GM18907 (cell line): ENCODE measurements around the gene USP11.

Experiments used
- ATAC-seq: cut with Tn5 transposase; IDR thresholded peaks from one replicate; pipeline ENCODE4 v1.9.1; 2021; ENCODE audit warnings: mild to moderate bottlenecking, moderate library complexity; ENCODE audit not compliant: unreplicated experiment

The USP11 gene

GRCh38 chrX:47202877-47203276 lies 29.9 kb upstream of the USP11 start:
- no peak for ATAC-seq

- no peak for ATAC-seq
Measured at GRCh38 chrX:47204970-47205369, 27.8 kb upstream of the USP11 start.

DNA sequence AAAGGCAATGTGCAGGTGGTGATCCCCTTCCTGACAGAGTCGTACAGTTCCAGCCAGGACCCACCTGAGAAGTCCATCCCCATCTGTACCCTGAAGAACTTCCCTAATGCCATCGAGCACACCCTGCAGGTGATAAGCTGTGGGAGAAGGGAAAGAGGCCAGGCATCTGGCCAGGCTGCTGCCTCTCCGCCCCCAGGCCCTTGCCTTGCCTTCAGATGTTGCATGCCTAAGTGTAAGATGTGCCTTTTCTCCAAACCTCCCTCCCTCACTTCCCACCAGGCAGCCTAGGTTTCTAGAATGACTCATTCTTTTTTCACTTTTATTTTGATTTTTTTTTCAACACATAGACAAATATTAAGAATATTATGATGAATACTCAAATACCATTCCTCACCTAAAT lies 26.5 kb upstream of the USP11 start:
- ATAC-seq = no peak

DNA sequence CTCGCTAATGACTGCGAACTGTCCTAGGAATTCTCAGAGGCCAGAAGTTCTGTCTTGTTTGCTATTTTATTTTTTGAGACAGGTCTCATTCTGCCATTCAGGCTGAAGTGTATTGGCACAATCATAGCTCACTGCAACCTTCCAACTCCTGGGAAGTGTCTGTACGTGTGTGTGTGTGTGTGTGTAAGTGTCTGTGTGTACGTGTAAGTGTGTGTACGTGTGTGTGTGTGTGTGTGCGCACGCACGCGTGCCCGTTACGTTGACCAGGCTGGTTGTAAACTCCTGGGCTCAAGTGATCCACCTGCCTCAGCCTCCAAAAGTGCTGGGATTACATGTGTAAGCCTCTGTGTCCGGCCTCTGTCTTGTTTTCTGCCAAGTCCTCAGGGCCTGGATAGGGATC lies 24.7 kb upstream of the USP11 start:
- no peak for ATAC-seq

DNA sequence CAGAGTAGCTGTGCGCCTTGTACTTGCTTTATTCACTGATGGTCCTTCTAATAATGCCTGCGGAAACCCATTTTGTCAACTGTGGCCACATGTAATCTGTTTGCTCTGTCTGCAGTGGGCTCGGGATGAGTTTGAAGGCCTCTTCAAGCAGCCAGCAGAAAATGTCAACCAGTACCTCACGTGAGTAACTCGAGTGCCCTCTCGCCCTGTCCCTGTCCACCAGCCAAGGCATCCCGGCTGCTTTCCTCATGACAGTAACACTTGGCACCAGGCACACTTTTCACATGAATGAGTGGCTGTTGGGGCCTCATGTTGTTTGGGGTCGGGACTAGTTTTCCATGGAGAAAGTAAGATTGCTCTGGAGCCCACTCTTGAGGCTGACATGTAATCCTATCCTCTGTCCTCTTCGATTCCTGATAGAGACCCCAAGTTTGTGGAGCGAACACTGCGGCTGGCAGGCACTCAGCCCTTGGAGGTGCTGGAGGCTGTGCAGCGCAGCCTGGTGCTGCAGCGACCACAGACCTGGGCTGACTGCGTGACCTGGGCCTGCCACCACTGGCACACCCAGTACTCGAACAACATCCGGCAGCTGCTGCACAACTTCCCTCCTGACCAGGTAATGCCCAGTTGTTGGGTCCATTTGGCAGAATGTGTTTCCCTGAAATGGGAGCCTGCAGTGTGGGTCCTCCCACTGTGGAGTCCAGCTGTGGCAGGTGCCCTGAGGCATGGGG lies 23.1 kb upstream of the USP11 start:
- no peak for ATAC-seq

DNA sequence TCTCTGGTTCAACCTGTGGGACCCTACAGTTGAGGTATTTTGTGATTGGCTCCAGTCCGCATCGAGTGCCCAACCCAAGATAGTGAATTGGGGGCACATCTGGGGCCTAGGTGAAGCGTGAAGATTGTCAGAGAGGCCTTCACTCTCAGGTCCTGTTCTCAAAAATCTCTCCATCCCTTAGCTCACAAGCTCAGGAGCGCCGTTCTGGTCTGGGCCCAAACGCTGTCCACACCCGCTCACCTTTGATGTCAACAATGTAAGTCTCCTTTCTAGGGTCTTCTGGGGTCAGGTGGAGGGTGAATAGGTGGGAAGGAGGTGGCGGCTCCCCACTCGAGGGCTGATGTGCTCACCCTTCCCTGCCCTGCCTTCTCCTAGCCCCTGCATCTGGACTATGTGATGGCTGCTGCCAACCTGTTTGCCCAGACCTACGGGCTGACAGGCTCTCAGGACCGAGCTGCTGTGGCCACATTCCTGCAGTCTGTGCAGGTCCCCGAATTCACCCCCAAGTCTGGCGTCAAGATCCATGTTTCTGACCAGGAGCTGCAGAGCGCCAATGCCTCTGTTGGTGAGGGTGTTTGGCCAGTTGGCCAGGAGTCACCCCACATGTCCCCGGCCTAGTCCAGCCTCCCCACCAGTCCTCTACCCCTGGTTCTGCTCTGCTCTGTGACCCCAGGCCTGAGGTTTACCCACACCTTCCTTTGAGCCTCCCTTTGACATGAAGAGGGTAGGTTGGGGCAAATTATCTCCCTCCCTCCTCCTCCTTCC lies 22.0 kb upstream of the USP11 start:
- no peak for ATAC-seq

GRCh38 chrX:47212381-47213293 lies 20.2 kb upstream of the USP11 start:
- ATAC-seq = no peak

DNA sequence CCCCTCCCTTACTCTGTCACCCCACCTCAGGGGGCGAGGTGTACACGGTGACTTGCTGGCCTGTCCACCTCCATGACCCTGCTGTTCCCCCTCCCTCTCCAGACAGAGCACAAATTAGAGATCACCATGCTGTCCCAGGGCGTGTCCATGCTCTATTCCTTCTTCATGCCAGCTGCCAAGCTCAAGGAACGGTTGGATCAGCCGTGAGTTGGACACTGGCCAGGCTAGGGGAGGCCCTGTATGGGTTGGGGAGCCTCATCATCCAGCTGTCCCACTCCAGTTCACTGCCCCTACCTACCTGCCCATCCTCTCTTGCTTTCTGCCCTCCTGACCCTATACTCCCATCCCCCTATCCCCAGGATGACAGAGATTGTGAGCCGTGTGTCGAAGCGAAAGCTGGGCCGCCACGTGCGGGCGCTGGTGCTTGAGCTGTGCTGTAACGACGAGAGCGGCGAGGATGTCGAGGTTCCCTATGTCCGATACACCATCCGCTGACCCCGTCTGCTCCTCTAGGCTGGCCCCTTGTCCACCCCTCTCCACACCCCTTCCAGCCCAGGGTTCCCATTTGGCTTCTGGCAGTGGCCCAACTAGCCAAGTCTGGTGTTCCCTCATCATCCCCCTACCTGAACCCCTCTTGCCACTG lies 18.3 kb upstream of the USP11 start:
- ATAC-seq = no peak

GRCh38 chrX:47215291-47215900 lies 17.4 kb upstream of the USP11 start:
- no peak for ATAC-seq

DNA sequence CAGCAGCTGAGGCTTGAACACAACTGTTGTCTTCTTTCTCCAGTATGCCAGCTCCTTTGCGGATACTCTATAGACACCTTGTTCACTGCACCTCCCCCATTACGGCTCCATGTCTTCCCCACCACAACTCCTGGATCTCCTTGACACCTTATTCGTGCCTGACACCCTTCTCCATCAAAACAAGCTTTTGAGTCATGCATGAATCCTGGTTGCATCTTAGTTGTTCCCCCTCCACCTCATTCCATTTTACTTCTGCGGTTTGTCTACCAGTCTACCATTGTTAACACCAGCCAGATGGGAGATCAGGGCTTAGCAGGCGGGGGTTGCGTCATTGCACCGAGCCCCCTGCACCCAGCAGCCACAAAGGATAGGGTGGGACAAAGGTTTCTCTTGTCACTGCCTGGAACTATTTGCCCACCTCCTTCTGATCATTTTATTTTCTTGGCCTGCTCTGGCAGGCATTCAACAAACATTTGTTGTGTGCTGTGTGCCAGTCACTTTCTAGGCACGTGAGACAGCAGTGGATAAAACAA lies 16.4 kb upstream of the USP11 start:
- no peak for ATAC-seq

DNA sequence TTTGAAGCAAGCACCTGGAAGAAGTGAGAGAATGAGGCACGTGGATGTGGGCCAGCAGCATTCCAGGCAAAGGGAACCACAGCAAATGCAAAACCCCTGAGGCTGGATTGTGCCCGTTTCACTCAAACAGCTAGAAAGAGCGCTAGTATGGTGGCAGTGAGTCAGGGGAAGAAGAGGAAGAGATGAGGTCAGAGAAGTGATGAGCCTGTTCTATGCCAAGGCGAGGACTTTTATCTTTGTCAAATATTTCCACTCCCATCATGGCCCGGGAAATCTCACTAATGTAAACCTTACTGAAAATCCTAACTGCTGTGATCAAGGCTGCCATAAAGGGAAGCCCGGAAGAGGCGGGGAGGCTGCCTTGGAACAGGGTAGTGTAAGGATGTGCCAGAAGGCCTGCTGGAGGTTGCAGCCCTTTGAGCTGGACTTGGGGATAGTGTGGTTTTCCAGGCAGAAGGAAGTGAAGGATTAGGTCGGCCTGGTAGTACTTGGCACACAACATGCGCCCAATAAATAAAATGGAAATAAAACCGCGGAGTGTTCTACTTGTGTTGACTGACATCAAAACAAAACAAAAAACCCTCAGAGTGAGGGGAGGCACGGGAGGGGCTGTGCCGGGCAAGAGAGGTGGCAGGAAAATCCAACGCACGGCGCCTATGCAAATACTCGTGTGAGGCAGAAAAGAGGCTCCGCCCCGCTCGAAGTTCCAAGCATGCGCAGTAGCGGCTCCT lies 15.5 kb upstream of the USP11 start:
- ATAC-seq = no peak

DNA sequence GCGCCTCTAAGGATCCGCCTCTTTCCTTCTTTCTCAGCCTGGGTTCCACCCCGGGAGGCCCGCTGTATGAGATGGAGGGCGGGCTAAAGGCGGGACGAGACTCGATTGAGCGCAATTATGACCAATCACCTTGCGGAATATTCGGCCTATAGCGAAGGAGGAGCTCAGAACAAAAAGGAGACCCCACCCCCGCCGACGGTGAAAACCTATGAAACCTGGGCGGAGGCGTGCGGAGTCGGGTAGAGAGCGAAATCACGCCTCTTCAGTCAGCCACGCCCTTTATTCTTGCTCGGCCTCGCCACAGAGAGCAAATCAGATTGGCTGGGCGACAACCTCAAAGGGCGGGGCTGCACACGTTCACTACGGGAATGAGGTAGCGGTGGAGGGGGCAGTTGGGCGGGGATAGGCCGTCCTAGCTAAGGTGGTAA lies 14.9 kb upstream of the USP11 start:
- ATAC-seq = peak; percentile 94

GRCh38 chrX:47218280-47218919 lies 14.4 kb upstream of the USP11 start, which contains the start of gene CDK16:
Gene CDK16, plus strand, starts transcription at chrX:47218681. Its CDS starts 4,877 bp downstream, at chrX:47223558.
- ATAC-seq = peak; percentile 52

GRCh38 chrX:47218920-47219815 lies 13.6 kb upstream of the USP11 start:
- no peak for ATAC-seq

DNA sequence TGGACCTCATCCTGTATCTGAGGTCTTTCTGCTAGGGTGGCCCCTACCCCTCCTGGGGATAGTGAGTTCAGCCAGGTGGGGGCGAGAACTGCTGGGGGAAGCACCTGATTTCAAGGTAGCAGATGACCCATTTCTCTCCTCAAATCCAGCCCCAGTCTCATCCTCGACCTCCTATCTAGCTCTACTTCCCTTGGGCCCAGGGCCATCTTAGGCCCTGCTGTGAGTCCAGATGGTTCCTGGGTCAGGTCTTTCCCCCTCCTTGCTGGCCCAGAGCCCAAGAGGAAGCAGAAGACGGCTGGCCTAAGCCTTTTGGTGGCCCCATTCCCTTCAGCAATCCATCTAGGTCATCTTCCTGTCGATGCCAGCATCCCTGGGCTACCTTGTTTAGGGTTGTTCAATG lies 11.1 kb upstream of the USP11 start:
- ATAC-seq = no peak

DNA sequence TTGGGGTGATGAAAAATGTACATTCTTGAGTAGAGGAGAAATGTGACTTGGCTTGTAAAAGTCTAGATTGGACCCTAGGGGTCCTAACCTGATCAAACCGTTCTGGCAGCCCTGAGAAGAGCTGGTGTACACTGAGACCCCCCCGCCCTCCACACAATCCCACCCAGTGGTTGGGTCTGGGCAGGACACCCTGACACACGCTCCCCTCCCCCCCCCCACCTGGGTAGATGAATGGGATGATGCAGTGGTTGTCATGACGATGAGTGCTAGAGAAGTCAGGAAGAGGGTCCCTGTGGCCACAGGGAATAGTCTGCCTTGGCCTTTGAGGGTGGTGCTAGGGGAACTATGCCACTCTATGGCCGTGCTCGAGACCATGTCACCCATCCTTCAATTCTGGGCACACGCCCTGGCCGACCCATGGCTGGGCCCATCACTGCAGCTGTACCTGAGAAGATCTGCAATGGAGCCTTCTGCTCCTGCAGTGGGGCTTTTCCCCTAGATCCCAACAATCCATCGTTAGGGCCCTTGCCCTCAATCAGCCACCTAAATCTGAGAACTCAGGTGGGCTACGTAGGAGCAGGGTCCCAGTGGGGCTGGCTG lies 10.0 kb upstream of the USP11 start:
- ATAC-seq = no peak

GRCh38 chrX:47223476-47224250 lies 9.1 kb upstream of the USP11 start:
- ATAC-seq = no peak
